NT2/D1 (cell line): ENCODE results near the gene ETV4.

Source experiments
- SUZ12 ChIP-seq: IDR thresholded peaks from 2 replicates; pipeline ENCODE4 v1.6.1; 2011; ENCODE audit not compliant: insufficient read length, insufficient read depth; ENCODE audit errors: extremely low read depth
- YY1 ChIP-seq: IDR thresholded peaks from 2 replicates; pipeline ENCODE4 v1.6.1; 2011; ENCODE audit not compliant: insufficient read length, insufficient read depth
- ZNF274 ChIP-seq: IDR thresholded peaks from 2 replicates; pipeline ENCODE4 v1.6.1; 2011; ENCODE audit warnings: mild to moderate bottlenecking, low read depth, low read length

DNA sequence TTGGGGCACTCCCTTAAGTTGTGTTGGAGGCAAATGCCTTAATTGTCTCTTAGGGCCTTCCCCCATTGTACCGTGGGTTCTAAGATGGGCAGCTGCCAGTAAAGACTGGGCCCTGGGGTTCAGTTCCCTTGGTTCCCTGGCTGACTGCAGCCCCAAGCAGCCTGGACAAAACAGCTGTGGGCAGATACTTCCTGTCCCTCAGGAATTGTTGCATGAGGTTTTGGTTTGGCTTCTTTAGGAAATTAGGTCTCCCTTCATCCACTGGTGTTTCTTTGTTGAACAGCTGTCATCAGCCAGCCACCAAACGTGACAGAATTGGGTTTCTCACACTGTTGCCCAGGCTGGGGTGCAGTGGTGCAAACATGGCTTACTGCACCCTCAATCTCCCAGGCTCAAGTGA, 42.0 kb upstream of the ETV4 start:
- TF ChIP-seq YY1 (no peak), ZNF274 (no peak), SUZ12 (no peak)
